Mesodermal cell (in vitro differentiated cells): ENCODE measurements around the gene FBXO46.

Source experiments
- H3K27ac ChIP-seq: 2 replicates; pipeline ENCODE4 v1.7.0; 2013; ENCODE audit warnings: mild to moderate bottlenecking, low read depth, low read length, moderate library complexity; ENCODE audit not compliant: severe bottlenecking
- H3K36me3 ChIP-seq: 2 replicates; pipeline ENCODE4 v1.7.1; 2013; ENCODE audit warnings: mild to moderate bottlenecking, low read length, moderate library complexity; ENCODE audit not compliant: control insufficient read depth, insufficient read depth
- H3K4me1 ChIP-seq: one replicate; pipeline ENCODE4 v1.7.1; 2013; ENCODE audit warnings: mild to moderate bottlenecking, low read length; ENCODE audit not compliant: insufficient read depth, control insufficient read depth, poor library complexity, severe bottlenecking
- H3K4me3 ChIP-seq: 2 replicates; pipeline ENCODE4 v1.7.0; 2013; ENCODE audit warnings: low read length, control low read depth, mild to moderate bottlenecking; ENCODE audit not compliant: insufficient read depth, poor library complexity, severe bottlenecking; ENCODE audit errors: extremely low read depth
- H3K9me3 ChIP-seq: 2 replicates; pipeline ENCODE4 v1.7.1; 2013; ENCODE audit warnings: mild to moderate bottlenecking, low read length, moderate library complexity; ENCODE audit not compliant: control insufficient read depth
- WGBS, 2 experiments: methylation state at CpG; one replicate each; pipeline ENCODE4 v1.1.5; 2013; ENCODE audit warnings: missing lambda C conversion rate in 2 of 2; ENCODE audit not compliant: insufficient coverage in 2 of 2; 5-methylcytosine and 5-hydroxymethylcytosine counted together

Gene FBXO46

GRCh38 chr19:45765702-45766295, 35.1 kb upstream of the FBXO46 start:
- no peak overlapping the region for H3K4me3 ChIP-seq
- 91 to 93% methylated on average over 20 to 23 of the region's 23 CpGs for WGBS, 2 experiments
- H3K27ac ChIP-seq, result peak overlapping the region; percentile 24
- peaks cover 34% of the 10 kb centered on the region for H3K4me1 ChIP-seq
- H3K36me3 ChIP-seq, result peaks cover 8% of the 10 kb centered on the region
- no peaks in the 10 kb centered on the region for H3K9me3 ChIP-seq

- H3K27ac ChIP-seq, result peak overlapping the region; percentile 68
- 50 to 54% methylated on average over 15 to 17 of the region's 21 CpGs for WGBS, 2 experiments
- H3K4me3 ChIP-seq, result no peak overlapping the region
- peaks cover 33% of the 10 kb centered on the region for H3K4me1 ChIP-seq
- peaks cover 8% of the 10 kb centered on the region for H3K36me3 ChIP-seq
- H3K9me3 ChIP-seq, result no peaks in the 10 kb centered on the region
Observed at GRCh38 chr19:45764945-45765701, 34.4 kb upstream of the FBXO46 start.

GRCh38 chr19:45764475-45764874, 33.8 kb upstream of the FBXO46 start:
- WGBS, 2 experiments, result 17 to 65% methylated on average over 2 of the region's 6 CpGs
- H3K27ac ChIP-seq, result peak overlapping the region; percentile 68
- peaks cover 33% of the 10 kb centered on the region for H3K4me1 ChIP-seq
- no peaks in the 10 kb centered on the region for H3K9me3 ChIP-seq
- H3K4me3 ChIP-seq, result no peak overlapping the region
- H3K36me3 ChIP-seq, result peaks cover 8% of the 10 kb centered on the region

GRCh38 chr19:45763691-45764294, 33.1 kb upstream of the FBXO46 start:
- no peak overlapping the region for H3K4me3 ChIP-seq
- H3K4me1 ChIP-seq, result peaks cover 33% of the 10 kb centered on the region
- 83 to 86% methylated on average over 24 to 27 of the region's 27 CpGs for WGBS, 2 experiments
- H3K9me3 ChIP-seq, result no peaks in the 10 kb centered on the region
- H3K27ac ChIP-seq, result no peak overlapping the region
- peaks cover 8% of the 10 kb centered on the region for H3K36me3 ChIP-seq

- H3K9me3 ChIP-seq, result no peaks in the 10 kb centered on the region
- H3K4me1 ChIP-seq, result peaks cover 33% of the 10 kb centered on the region
- H3K4me3 ChIP-seq, result no peak overlapping the region
- peaks cover 8% of the 10 kb centered on the region for H3K36me3 ChIP-seq
- WGBS, 2 experiments, result 97 to 98% methylated on average over 7 to 12 of the region's 15 CpGs
- no peak overlapping the region for H3K27ac ChIP-seq
Observed at GRCh38 chr19:45762870-45763631, 32.4 kb upstream of the FBXO46 start.

- Histone ChIP-seq H3K4me3 (no peak overlapping the region), H3K27ac (no peak overlapping the region), H3K36me3 (peaks cover 8% of the 10 kb centered on the region), H3K9me3 (no peaks in the 10 kb centered on the region), H3K4me1 (peaks cover 31% of the 10 kb centered on the region)
- WGBS, 2 experiments, result 61 to 73% methylated on average over 7 to 17 of the region's 17 CpGs
Observed at GRCh38 chr19:45761714-45762113, 31.0 kb upstream of the FBXO46 start.

GRCh38 chr19:45758921-45759320, 28.2 kb upstream of the FBXO46 start:
- Histone ChIP-seq H3K27ac (no peak overlapping the region), H3K36me3 (no peaks in the 10 kb centered on the region), H3K4me1 (peaks cover 3% of the 10 kb centered on the region), H3K4me3 (no peak overlapping the region), H3K9me3 (no peaks in the 10 kb centered on the region)
- 86 to 91% methylated on average over 9 of the region's 9 CpGs for WGBS, 2 experiments

GRCh38 chr19:45757695-45758094, 27.0 kb upstream of the FBXO46 start:
- Histone ChIP-seq H3K27ac (no peak overlapping the region), H3K36me3 (no peaks in the 10 kb centered on the region), H3K4me1 (no peaks in the 10 kb centered on the region), H3K4me3 (no peak overlapping the region), H3K9me3 (no peaks in the 10 kb centered on the region)
- 85 to 88% methylated on average over 9 of the region's 9 CpGs for WGBS, 2 experiments

- Histone ChIP-seq H3K36me3 (no peaks in the 10 kb centered on the region), H3K4me1 (peaks cover 4% of the 10 kb centered on the region), H3K27ac (no peak overlapping the region), H3K9me3 (no peaks in the 10 kb centered on the region), H3K4me3 (no peak overlapping the region)
- whole genome bisulfite sequencing, 2 experiments, result 93 to 94% methylated on average over 6 to 8 of the region's 8 CpGs
Observed at GRCh38 chr19:45754323-45754722, 23.6 kb upstream of the FBXO46 start.

- Histone ChIP-seq H3K4me1 (peaks cover 4% of the 10 kb centered on the region), H3K27ac (no peak overlapping the region), H3K36me3 (no peaks in the 10 kb centered on the region), H3K4me3 (no peak overlapping the region), H3K9me3 (no peaks in the 10 kb centered on the region)
- 51 to 61% methylated on average over 4 to 5 of the region's 6 CpGs for WGBS, 2 experiments
Observed at GRCh38 chr19:45753548-45753947, 22.9 kb upstream of the FBXO46 start.
